HL-60 (cell line): ENCODE measurements around the gene ARG1.
A peak's percentile ranks its signal among the peaks of the same experiment; 100 is the strongest.

ENCODE experiments used
- DNase-seq, 2 experiments: peaks; one replicate each; pipeline ENCODE4 v3.0.0-alpha.2; 2010 to 2020; ENCODE audit warnings: low read depth in 1 of 2, low spot score in 1 of 2
- H3K27ac ChIP-seq: fragments of 250-450 bp; sonication (Bioruptor Pico); replicated peaks from 2 replicates; pipeline ENCODE4 v1.5.1; 2020; ENCODE audit warnings: mild to moderate bottlenecking, moderate library complexity
- H3K27me3 ChIP-seq: fragments of 250-450 bp; sonication (Bioruptor Pico); 2 replicates; pipeline ENCODE4 v1.5.1; 2021; ENCODE audit warnings: mild to moderate bottlenecking, moderate library complexity; ENCODE audit not compliant: insufficient read depth, poor library complexity, severe bottlenecking
- H3K4me3 ChIP-seq: replicated peaks from 2 replicates; pipeline ENCODE4 v1.5.1; 2011; ENCODE audit warnings: mild to moderate bottlenecking, control low read depth, low read length; ENCODE audit not compliant: insufficient read depth
- CTCF ChIP-seq: IDR thresholded peaks from one replicate; pipeline ENCODE4 v1.5.1; 2011; ENCODE audit warnings: low read length, control low read depth, inconsistent platforms; ENCODE audit not compliant: insufficient read depth
- GABPA ChIP-seq: IDR thresholded peaks from 2 replicates; pipeline ENCODE4 v1.6.1; 2012; ENCODE audit warnings: low read depth
- POLR2AphosphoS5 ChIP-seq: IDR thresholded peaks from 2 replicates; pipeline ENCODE4 v1.6.1; 2012; ENCODE audit warnings: low read depth
- REST ChIP-seq: IDR thresholded peaks from 2 replicates; pipeline ENCODE4 v1.6.1; 2012; ENCODE audit warnings: low read depth; ENCODE audit not compliant: insufficient replicate concordance
- SPI1 ChIP-seq: IDR thresholded peaks from 2 replicates; pipeline ENCODE4 v1.6.1; 2012; ENCODE audit warnings: low read depth, mild to moderate bottlenecking, borderline replicate concordance

Gene ARG1

GRCh38 chr6:131561925-131562707, 10.9 kb upstream of the ARG1 start:
- Histone ChIP-seq H3K27ac (no peak overlapping the region), H3K4me3 (no peak overlapping the region), H3K27me3 (no peaks in the 10 kb centered on the region)
- no peak for TF ChIP-seq GABPA
- TF ChIP-seq REST, result no peak
- TF ChIP-seq POLR2AphosphoS5, result no peak
- no peak for TF ChIP-seq CTCF
- DNase-seq, result no peak

GRCh38 chr6:131565056-131565455, 8.0 kb upstream of the ARG1 start:
- Histone ChIP-seq H3K27ac (no peak overlapping the region), H3K27me3 (no peaks in the 10 kb centered on the region), H3K4me3 (no peak overlapping the region)
- TF ChIP-seq GABPA, result no peak
- peak; percentile 88 for TF ChIP-seq SPI1
- no peak for TF ChIP-seq REST
- DNase-seq, result peak in 1 of 2 experiments; percentile 23

GRCh38 chr6:131568726-131569125, 4.3 kb upstream of the ARG1 start:
- TF ChIP-seq CTCF, result no peak
- no peak for TF ChIP-seq POLR2AphosphoS5
- no peak for TF ChIP-seq REST
- TF ChIP-seq GABPA, result no peak
- TF ChIP-seq SPI1, result no peak
- no peak overlapping the region for H3K27ac ChIP-seq
- H3K27me3 ChIP-seq, result no peaks in the 10 kb centered on the region
- H3K4me3 ChIP-seq, result no peak overlapping the region
- DNase-seq, result no peak
